Upper lobe of right lung (tissue), 1 donor: ENCODE measurements around the gene HTR1A. TPM values are rescaled to one million over a fixed set of nuclear protein-coding genes. Genes with fewer than 3 reads are reported as not detected.

Experiments
- ATAC-seq: fragments of 200-7000 bp; cut with Tn5 transposase; one replicate; pipeline ENCODE4 v1.9.1; 2020; ENCODE audit warnings: mild to moderate bottlenecking, moderate library complexity
- DNase-seq: peaks from one replicate; pipeline ENCODE4 v3.0.0-alpha.2; 2020
- H3K27ac ChIP-seq: fragments of 200-600 bp; one replicate; pipeline ENCODE4 v1.8.0; 2022
- H3K27me3 ChIP-seq: fragments of 200-600 bp; one replicate; pipeline ENCODE4 v1.8.0; 2022; ENCODE audit warnings: mild to moderate bottlenecking
- H3K36me3 ChIP-seq: fragments of 200-600 bp; one replicate; pipeline ENCODE4 v1.8.0; 2022
- H3K4me1 ChIP-seq: fragments of 200-600 bp; one replicate; pipeline ENCODE4 v1.8.0; 2022
- H3K4me3 ChIP-seq: fragments of 200-600 bp; one replicate; pipeline ENCODE4 v1.8.0; 2022; ENCODE audit warnings: mild to moderate bottlenecking
- H3K9me3 ChIP-seq: fragments of 200-600 bp; one replicate; pipeline ENCODE4 v1.8.0; 2022
- CTCF ChIP-seq: fragments of 200-600 bp; IDR thresholded peaks from one replicate; pipeline ENCODE4 v1.8.0; 2022; ENCODE audit warnings: antibody characterized with exemption
- intact Hi-C: fragments of 100-400 bp; cut with DNase I; formaldehyde crosslinking; loops from one replicate; pipeline ENCODE4 v1.11.0; 2022
- total RNA-seq: library from RNA; stranded (reverse); fragmentation: NEBNext Ultra II Directional; extraction: Animal tissue kit (Norgen Biotek cat#: 25700); gene quantifications from one replicate; pipeline ENCODE4 v1.2.1, GENCODE V29; 2021
- donor health status: DM: no; HTN: yes; CAD: no; lungs with severe emphysema.

HTR1A gene
- total RNA-seq, 1 donor from 2014 or later, result not detected

DNA sequence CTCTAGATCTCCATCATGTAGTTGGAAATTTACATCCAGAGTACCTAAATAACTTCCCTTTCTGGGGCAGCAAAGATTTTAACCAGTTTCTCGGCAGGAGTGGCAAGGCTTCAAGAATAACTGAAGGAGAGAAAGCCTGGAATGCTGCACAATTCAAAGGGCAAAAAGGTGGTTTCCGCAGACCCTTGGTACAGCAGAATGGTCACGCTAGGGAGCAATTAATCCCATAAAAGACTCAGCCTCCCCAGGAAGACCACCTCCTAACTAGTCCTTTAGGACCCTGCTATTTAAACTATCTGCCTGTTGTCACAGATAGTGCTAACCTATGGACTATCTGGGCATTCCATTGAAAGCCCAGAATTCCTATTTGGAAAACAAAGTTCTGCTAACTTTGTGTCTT lies 3.6 kb downstream of the HTR1A start:
- Histone ChIP-seq H3K4me3 (no peak overlapping the region), H3K27me3 (peaks cover 37% of the 10 kb centered on the region), H3K27ac (no peak overlapping the region), H3K36me3 (no peaks in the 10 kb centered on the region), H3K9me3 (no peaks in the 10 kb centered on the region), H3K4me1 (no peaks in the 10 kb centered on the region)
- intact Hi-C loops, result no loop called here
- TF ChIP-seq CTCF, result no peak
- no peak for DNase-seq
- ATAC-seq, result no peak

DNA sequence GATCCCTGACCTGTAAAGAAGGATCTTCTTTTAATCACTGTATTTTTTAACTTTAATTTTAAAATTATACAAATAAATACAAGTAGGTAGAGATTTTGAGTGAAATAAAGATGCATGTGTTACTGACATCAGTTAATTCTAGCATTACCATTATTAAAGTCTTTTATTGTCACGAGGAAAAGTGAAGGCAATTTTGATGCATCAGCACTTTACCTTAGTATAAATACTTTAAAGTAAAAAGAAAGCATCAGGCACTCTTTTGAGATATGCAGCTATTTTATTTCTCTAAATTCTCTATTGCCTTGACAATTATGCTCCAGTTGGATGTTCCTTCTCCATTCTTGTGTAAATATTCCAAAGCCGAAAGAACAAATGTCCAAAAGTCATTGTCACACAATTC lies 4.6 kb downstream of the HTR1A start:
- Histone ChIP-seq H3K4me1 (no peaks in the 10 kb centered on the region), H3K36me3 (no peaks in the 10 kb centered on the region), H3K9me3 (no peaks in the 10 kb centered on the region), H3K27ac (no peak overlapping the region), H3K27me3 (peaks cover 34% of the 10 kb centered on the region), H3K4me3 (no peak overlapping the region)
- intact Hi-C loops, result no loop called here
- ATAC-seq, result no peak
- DNase-seq, result no peak
- no peak for TF ChIP-seq CTCF

DNA sequence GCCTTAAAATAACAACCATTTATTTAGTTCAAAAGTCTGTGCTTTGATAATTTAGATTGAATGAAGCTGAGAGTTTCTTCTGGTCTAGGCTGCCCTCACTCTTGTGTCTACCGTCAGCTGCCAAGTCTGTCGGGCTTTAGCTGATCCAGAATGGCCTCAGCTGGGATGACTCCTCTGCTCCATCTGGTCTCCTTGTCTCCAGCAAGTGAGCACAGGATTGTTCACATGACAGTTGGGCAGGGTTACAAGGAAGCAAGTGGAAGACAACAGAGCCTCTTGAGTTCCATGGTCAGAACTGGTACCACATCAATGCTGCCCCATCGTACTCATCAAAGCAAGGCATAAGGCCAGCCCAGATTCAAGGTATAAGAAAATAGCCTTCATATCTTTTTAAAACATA lies 9.0 kb downstream of the HTR1A start:
- intact Hi-C loops, result no loop called here
- Histone ChIP-seq H3K36me3 (no peaks in the 10 kb centered on the region), H3K27ac (no peak overlapping the region), H3K4me1 (no peaks in the 10 kb centered on the region), H3K4me3 (no peak overlapping the region), H3K9me3 (no peaks in the 10 kb centered on the region), H3K27me3 (no peaks in the 10 kb centered on the region)
- ATAC-seq, result no peak
- no peak for TF ChIP-seq CTCF
- no peak for DNase-seq

GRCh38 chr5:63935103-63935502 lies 27.1 kb downstream of the HTR1A start:
- no peak for DNase-seq
- intact Hi-C loops, result no loop called here
- H3K9me3 ChIP-seq, result no peaks in the 10 kb centered on the region
- no peaks in the 10 kb centered on the region for H3K4me1 ChIP-seq
- H3K36me3 ChIP-seq, result no peaks in the 10 kb centered on the region
- no peaks in the 10 kb centered on the region for H3K27me3 ChIP-seq
- TF ChIP-seq CTCF, result no peak
- no peak for ATAC-seq
- no peak overlapping the region for H3K4me3 ChIP-seq
- no peak overlapping the region for H3K27ac ChIP-seq

DNA sequence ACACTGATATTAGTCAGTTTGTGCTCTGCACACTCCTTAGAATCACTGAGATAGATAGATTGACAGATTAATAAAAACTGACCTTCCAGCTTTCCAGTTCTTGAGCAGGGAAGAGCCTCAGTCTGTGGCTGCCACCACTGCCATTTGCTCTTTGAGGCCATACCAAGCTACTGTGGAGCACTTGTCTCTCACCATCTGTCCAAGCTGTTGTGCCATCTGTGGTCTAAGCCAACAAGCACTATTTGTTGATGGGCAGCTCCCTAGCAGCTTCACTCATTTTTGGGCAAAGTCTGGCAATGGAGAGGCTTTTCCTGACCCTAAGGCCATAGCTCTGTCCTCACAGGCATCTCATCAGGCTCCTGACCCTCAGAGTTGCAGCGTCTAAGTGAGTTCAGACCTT lies 30.4 kb downstream of the HTR1A start:
- H3K27me3 ChIP-seq, result no peaks in the 10 kb centered on the region
- no peak overlapping the region for H3K4me3 ChIP-seq
- no peak for TF ChIP-seq CTCF
- no peaks in the 10 kb centered on the region for H3K4me1 ChIP-seq
- DNase-seq, result no peak
- ATAC-seq, result no peak
- no peak overlapping the region for H3K27ac ChIP-seq
- intact Hi-C loops, result no loop called here
- no peaks in the 10 kb centered on the region for H3K36me3 ChIP-seq
- H3K9me3 ChIP-seq, result no peaks in the 10 kb centered on the region

DNA sequence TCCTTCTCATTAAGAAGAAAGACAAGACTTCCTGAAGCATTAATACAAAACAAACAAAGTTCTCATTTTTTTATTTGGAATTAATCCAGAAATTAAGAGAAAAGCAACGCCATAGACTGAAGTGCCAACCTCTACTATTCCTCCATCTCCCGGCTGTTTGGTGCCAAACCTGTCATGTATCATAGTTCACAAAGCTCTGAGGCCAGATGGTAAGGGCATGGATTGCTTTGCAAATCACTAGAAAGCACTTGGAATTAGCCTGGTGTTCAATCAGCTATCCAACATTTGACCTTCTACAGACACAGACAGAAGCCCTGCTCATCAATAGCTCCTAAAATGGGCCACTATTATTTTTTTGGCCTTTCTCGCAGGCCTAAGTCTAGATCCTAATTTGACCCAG lies 33.8 kb downstream of the HTR1A start:
- TF ChIP-seq CTCF, result no peak
- intact Hi-C loops, result no loop called here

More for the DNA sequence above, 33.8 kb downstream of the HTR1A start:
- H3K4me3 ChIP-seq, result no peak overlapping the region
- H3K9me3 ChIP-seq, result no peaks in the 10 kb centered on the region
- DNase-seq, result no peak
- no peak for ATAC-seq
- H3K27ac ChIP-seq, result no peak overlapping the region
- no peaks in the 10 kb centered on the region for H3K36me3 ChIP-seq
- H3K27me3 ChIP-seq, result no peaks in the 10 kb centered on the region
- no peaks in the 10 kb centered on the region for H3K4me1 ChIP-seq
